HG03354 (cell line): ENCODE data around the gene TPD52L2.

Source experiments
- ATAC-seq: cut with Tn5 transposase; IDR thresholded peaks from one replicate; pipeline ENCODE4 v1.9.1; 2021; ENCODE audit warnings: mild to moderate bottlenecking; ENCODE audit not compliant: unreplicated experiment, poor library complexity, severe bottlenecking

The TPD52L2 gene

GRCh38 chr20:63864978-63865640 is at the start of gene TPD52L2:
Gene TPD52L2 (plus strand): TSS chr20:63865270. CDS start chr20:63865366, 96 bp downstream.
- ATAC-seq, result peak; percentile 72

GRCh38 chr20:63815615-63816253 is 49.3 kb upstream of the TPD52L2 start:
- ATAC-seq, result no peak

DNA sequence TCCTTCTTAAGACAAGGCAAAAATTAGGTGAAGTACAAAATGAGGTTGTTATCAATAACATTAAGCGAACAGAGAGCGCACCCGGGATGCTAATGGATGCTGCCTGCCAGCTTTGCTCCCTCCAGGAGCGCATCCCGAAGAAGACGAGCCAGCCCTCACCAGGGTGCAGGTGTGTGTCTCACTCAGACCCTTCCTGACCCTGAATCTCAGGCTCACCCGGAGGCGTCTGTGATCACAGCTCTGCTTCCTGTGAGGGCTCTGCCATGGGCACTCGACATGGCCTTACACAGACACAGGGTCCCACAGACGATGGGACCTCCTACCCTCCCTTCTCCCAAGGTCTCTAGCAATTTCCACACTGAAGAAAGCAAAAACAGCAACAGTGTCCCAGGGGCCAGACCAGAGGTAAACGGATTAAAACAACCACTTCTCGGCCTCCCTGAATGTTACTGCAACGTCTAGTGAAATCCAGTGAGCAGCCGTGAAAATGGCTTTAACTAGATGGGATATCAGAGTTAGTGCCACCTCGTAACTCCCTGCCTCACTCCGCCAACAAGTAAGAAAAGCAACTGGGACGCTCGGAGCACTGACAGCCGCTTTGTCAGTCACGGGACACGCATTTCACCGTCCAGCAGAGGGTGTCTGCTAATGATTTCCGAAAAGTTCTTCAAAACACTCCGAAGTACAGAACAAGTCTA is 45.7 kb upstream of the TPD52L2 start:
- no peak for ATAC-seq

GRCh38 chr20:63821811-63822210 is 43.3 kb upstream of the TPD52L2 start:
- ATAC-seq, result no peak

GRCh38 chr20:63822276-63822696 is 42.8 kb upstream of the TPD52L2 start:
- ATAC-seq, result no peak

DNA sequence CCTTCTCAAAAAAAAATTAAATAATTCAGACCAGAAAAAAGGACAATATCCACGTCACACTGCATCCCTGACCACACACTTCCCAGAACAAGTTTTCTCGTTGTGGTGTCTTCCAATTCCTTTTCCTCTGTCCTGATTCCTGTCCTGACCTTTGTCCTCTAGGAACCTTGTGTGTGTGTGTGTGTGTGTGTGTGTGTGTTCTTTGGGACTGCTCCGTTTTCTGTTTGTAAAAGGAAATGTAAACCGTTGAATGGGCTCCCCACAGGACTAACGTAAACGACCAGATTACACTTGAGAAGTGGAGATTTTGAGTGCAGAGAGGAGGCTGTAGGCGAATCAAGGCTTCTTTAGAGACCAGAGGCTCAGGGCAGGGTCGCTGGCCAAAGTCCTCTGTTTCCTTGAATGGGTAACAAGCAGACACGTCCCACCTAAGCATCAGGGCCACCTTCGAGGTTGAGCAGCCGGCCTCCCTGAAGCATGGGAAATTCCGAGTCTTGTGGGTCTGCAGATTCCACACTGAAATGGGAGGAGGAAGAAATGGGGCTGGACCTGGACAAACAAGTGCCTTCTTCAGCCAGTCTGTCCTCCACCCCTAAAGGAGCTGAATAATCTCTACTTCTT is 41.3 kb upstream of the TPD52L2 start:
- no peak for ATAC-seq

GRCh38 chr20:63825331-63826118 is 39.5 kb upstream of the TPD52L2 start:
- no peak for ATAC-seq

DNA sequence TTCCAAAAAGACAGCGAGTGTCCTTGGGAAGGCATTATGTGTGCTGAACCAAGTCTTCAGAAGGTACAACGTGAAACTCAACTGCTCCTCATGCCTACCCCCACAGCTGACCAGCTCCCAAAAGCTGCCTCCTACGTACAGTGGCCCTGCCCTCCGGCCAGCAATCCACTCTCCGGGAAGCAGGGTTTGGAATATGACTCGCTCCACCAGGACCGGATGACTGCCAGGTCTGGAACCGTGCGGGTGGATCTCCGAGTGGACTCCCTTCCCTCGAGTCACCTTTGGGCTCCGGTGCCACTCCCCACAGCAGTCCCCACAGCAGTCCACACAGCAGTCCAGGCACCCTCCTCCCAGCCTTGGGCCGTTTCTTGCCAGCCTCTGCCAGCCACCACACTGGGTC is 38.3 kb upstream of the TPD52L2 start:
- ATAC-seq, result no peak

- ATAC-seq, result no peak
These were observed 36.9 kb upstream of the TPD52L2 start for GRCh38 chr20:63828124-63828523.

DNA sequence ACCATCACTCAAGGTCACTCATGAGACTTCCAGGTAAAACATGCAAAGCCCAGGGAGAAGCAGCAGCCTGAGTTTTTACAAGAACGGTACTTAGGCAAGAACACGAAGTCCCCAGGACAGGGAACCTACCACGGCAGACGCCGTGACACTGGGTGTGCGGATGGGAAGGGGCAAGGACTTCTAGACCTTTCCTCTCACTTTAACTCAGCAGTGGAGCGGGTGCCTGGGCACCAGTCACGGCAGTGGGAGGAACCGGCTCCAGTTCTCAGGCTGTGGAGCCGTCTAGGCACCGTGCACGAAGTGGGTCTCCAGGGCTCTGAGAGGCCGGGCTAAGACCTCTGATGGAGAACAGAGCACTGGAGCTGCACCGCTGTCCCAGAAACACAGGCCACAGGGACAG is 36.5 kb upstream of the TPD52L2 start:
- ATAC-seq, result no peak

GRCh38 chr20:63828951-63829350 is 36.1 kb upstream of the TPD52L2 start:
- no peak for ATAC-seq

DNA sequence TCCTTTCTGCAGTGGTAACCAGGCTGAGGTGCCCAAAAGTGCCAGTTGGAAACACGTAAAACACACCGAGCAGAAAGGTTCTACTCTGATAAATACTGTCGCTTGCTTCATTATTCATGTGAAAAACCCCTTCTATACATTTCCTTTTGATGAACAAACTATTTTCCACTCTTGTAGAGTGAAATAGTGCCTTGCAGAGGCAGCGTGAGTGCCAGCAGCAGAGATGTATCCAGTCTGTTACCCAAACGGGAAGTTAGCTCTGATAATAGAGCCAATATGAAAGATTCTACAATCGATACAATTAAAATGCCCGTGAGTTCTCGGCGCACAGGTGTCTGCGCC is 35.5 kb upstream of the TPD52L2 start:
- ATAC-seq, result no peak

DNA sequence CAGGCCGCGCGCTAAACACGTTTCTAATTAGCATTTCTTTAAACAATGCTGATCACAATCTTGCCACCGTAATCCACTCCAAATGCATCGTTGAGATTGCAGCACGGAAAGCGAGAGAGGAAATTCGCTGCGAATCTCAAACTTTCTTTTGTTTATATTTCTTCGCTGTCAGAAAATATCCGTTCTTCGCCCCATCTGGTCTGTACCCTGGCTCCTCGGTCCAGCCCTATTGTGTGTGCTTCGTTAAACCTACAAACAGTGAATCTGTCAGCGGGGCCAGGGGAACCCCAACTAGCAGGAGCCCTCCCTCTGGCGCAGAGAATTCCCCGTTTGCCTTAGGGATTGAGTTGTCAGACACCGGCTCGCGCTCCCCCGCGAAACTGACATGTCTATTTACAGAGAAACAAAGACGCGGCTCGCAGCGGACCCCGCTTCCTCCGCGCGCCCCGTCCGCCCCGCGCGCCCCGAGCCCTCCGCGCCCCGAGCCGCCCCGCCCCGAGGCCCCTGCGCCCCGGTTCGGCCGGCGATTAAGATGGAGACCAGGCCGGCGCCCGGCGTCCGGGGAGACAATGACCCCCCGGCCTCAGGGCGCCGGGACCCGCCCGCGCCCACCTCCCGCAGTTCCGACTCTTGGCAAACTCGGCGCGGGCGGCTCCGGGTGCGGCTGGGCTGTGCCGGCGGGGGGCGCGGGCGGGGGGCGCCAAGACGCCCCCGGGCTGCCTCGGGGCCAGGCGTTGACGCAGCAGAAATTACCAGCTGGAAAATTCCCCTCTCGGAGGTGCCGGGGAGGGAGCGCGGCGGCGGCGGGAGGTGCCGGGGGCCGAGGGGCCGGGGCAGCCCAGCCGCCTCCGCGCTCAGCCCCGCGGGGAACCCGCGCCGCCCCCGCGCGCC is 34.9 kb upstream of the TPD52L2 start:
- no peak for ATAC-seq

- ATAC-seq, result peak; percentile 67
These were observed 34.1 kb upstream of the TPD52L2 start, which contains the start of gene ZBTB46 for GRCh38 chr20:63830841-63831588. Gene ZBTB46 (minus strand): TSS chr20:63831264. CDS start chr20:63790757, 40,507 bp downstream.

DNA sequence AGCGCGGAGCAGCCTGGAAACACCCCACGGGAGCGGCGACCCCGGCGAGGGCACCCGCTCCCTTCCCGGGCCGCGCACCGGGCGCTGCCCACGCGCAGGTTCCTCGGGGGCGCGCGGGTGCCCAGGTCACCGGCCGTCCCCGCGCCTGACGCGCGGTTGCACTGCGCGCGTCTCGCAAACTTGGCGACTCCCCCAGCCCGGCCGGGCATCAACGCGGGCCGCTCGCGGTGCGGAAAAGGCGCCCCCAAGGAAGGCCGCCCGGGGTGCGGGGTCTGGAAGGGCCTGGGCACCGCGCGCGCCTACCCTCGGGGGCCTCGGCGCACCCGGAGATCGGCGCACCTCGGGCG is 33.5 kb upstream of the TPD52L2 start:
- peak; percentile 33 for ATAC-seq

DNA sequence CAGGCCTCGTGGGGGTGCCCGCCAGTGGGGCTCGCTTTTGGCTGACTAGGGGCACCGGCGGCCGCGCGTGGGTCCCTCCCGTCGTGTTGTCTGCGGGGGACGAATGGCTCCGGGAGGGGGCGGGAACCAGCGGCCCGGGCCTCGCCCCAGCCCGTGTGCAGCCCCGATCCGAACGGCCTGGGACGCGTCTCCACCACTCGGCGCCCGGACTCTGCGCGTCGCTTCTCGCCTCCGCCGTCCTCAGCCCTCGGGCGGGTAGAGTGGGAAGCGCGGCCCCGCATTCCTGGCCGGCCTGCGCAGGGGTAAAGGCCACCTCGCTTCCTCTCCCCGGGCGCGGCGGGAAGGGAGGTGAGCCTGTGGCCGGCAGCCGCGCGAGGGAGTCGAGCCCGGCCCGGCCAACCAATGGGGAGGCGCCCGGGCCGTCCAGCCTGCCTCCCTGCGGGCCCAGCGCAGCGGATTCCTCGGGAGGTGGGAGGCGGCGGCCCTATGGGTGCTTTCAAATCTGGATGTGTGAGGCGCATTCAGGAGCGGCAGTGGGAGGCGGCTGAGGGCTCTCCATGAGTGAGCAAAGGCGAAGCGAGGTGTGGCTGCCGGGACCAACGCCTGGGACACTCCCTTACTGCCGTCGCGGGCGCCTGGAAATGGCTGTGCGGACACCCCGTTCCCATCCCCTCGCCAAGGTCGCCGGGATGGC is 32.9 kb upstream of the TPD52L2 start:
- ATAC-seq, result peak; percentile 11

- no peak for ATAC-seq
These were observed 31.1 kb upstream of the TPD52L2 start for GRCh38 chr20:63833776-63834490.
